NCI-H2029 treated with DMSO at 0.1 percent for 48 hours (cell line): ENCODE measurements around the gene PNLIP.

Experiments
- DNase-seq: peaks from one replicate; lab custom pipeline; 2025; lab: John Stamatoyannopoulos, UW

Gene PNLIP

GRCh38 chr10:116574797-116575196 lies 29.1 kb downstream of the PNLIP start:
- no peak for DNase-seq

GRCh38 chr10:116587878-116588591 lies 42.3 kb downstream of the PNLIP start:
- DNase-seq, result no peak

GRCh38 chr10:116588995-116589394 lies 43.3 kb downstream of the PNLIP start:
- no peak for DNase-seq

- DNase-seq, result no peak
These were observed 44.2 kb downstream of the PNLIP start for GRCh38 chr10:116589926-116590325.

- no peak for DNase-seq
These were observed 45.1 kb downstream of the PNLIP start, which contains the start of gene PNLIPRP1 for GRCh38 chr10:116590590-116591444. Gene PNLIPRP1, plus strand, starts transcription at chr10:116590959. Its CDS starts 171 bp downstream, at chr10:116591130.

- DNase-seq, result no peak
These were observed 47.5 kb downstream of the PNLIP start for GRCh38 chr10:116593139-116593740.

- no peak for DNase-seq
These were observed 48.8 kb downstream of the PNLIP start for GRCh38 chr10:116594525-116595035.

- DNase-seq, result no peak
These were observed 50.3 kb downstream of the PNLIP start for GRCh38 chr10:116596062-116596461.

GRCh38 chr10:116597543-116597942 lies 51.8 kb downstream of the PNLIP start:
- no peak for DNase-seq

- DNase-seq, result no peak
These were observed 52.6 kb downstream of the PNLIP start for GRCh38 chr10:116598329-116598728.

GRCh38 chr10:116599991-116600390 lies 54.3 kb downstream of the PNLIP start:
- no peak for DNase-seq

GRCh38 chr10:116602648-116603400 lies 57.1 kb downstream of the PNLIP start:
- DNase-seq, result no peak

- no peak for DNase-seq
These were observed 60.3 kb downstream of the PNLIP start for GRCh38 chr10:116606061-116606483.

GRCh38 chr10:116607336-116607735 lies 61.6 kb downstream of the PNLIP start:
- no peak for DNase-seq

- DNase-seq, result no peak
These were observed 63.2 kb downstream of the PNLIP start for GRCh38 chr10:116608686-116609594.

GRCh38 chr10:116610443-116611152 lies 64.9 kb downstream of the PNLIP start:
- DNase-seq, result no peak

GRCh38 chr10:116611153-116611545 lies 65.4 kb downstream of the PNLIP start:
- no peak for DNase-seq

GRCh38 chr10:116612107-116612769 lies 66.5 kb downstream of the PNLIP start:
- DNase-seq, result no peak

GRCh38 chr10:116613471-116613870 lies 67.7 kb downstream of the PNLIP start:
- DNase-seq, result no peak
